AG04449 (cell line): Measurements from ENCODE around the gene CASR.

ENCODE experiments used
- CTCF ChIA-PET: fragments of 350-600 bp; formaldehyde crosslinking; extraction: SDS; loops from one replicate; lab custom pipeline; 2021; ENCODE audit warnings: antibody characterized with exemption; lab: Yijun Ruan, JAX
- POLR2A ChIA-PET: fragments of 400-600, 350-600 bp; formaldehyde crosslinking; extraction: SDS; loops from one replicate; lab custom pipeline; 2020; ENCODE audit warnings: antibody characterized with exemption, inconsistent platforms; lab: Yijun Ruan, JAX
- DNase-seq: peaks from one replicate; pipeline ENCODE4 v3.0.0-alpha.2; 2010; ENCODE audit warnings: low read depth, low spot score
- H3K4me3 ChIP-seq: 2 replicates; pipeline ENCODE4 v1.5.1; 2011; ENCODE audit warnings: low read depth, mild to moderate bottlenecking, control low read depth, low read length
- CTCF ChIP-seq: IDR thresholded peaks from one replicate; pipeline ENCODE4 v1.5.1; 2011; ENCODE audit warnings: mild to moderate bottlenecking, moderate library complexity, low read length, control low read depth, inconsistent platforms; ENCODE audit not compliant: insufficient read depth; ENCODE audit errors: missing control alignments

Gene CASR

DNA sequence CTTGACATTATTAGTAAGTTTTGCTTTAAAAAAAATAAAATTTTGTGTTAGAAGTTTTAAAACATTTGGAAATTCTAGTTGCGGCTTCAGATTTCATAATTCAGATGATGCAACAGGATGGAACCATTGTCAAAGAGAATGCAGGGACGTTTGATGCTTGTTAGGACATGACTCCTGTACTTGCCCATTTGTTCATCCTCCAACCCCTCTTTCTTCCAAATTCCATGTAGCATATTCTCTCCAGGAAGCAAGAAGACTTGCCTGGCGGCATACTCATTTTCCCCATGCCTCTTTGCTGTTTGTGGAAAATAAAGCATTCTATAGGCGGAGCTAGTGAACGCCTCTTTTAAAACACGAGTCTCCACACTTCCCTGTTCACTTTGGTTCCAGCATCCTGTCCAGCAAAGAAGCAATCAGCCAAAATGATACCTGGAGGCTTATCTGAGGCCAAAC lies 141.4 kb downstream of the CASR start, which contains the start of gene CSTA:
CSTA (plus strand) TSS at position 378 of the 453 bp plus-strand sequence; CDS start at position 423, 45 bp downstream.
- no peak for DNase-seq
- POLR2A ChIA-PET, result no interaction called here
- CTCF ChIA-PET, result no interaction called here
- H3K4me3 ChIP-seq, result no peak within 1 kb of the TSS
- TF ChIP-seq CTCF, result no peak

DNA sequence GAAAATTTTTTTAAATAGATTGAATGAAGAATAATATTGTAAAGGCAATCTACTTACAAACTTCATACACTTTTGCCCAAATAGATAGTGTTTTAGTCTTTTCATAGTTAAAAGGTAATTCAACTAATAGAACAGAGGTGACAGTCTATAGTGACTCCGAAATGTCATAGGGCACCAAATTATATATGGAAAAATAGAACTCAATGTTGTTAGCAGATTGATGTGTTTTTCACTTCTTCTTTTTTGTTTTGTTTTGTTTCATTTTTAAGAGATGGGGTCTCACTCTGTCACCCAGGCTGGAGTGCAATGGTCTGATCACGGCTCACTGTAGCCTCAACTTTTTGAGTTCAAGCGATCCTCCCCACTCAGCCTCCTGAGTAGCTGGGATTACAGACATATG lies 142.3 kb downstream of the CASR start:
- no peak for TF ChIP-seq CTCF
- ChIA-PET POLR2A (no interaction called here), CTCF (no interaction called here)
- no peak for DNase-seq
- no peak overlapping the region for H3K4me3 ChIP-seq

GRCh38 chr3:122331886-122332285 lies 148.4 kb downstream of the CASR start:
- ChIA-PET CTCF (no interaction called here), POLR2A (no interaction called here)

GRCh38 chr3:122332551-122332950 lies 149.1 kb downstream of the CASR start:
- CTCF ChIA-PET, result no interaction called here
- H3K4me3 ChIP-seq, result no peak overlapping the region
- TF ChIP-seq CTCF, result no peak

More at GRCh38 chr3:122331886-122332285, 148.4 kb downstream of the CASR start:
- no peak overlapping the region for H3K4me3 ChIP-seq
- no peak for DNase-seq
- TF ChIP-seq CTCF, result no peak

More at GRCh38 chr3:122332551-122332950, 149.1 kb downstream of the CASR start:
- DNase-seq, result no peak
- POLR2A ChIA-PET, result no interaction called here
